GM19240 (cell line): ENCODE results near the gene DNAH1.

ENCODE experiments used
- DNase-seq: peaks from one replicate; pipeline ENCODE4 v3.0.0; 2011; ENCODE audit warnings: low spot score; ENCODE audit not compliant: insufficient read length

The DNAH1 gene

GRCh38 chr3:52290596-52291507 is 25.3 kb upstream of the DNAH1 start:
- DNase-seq, result no peak

DNA sequence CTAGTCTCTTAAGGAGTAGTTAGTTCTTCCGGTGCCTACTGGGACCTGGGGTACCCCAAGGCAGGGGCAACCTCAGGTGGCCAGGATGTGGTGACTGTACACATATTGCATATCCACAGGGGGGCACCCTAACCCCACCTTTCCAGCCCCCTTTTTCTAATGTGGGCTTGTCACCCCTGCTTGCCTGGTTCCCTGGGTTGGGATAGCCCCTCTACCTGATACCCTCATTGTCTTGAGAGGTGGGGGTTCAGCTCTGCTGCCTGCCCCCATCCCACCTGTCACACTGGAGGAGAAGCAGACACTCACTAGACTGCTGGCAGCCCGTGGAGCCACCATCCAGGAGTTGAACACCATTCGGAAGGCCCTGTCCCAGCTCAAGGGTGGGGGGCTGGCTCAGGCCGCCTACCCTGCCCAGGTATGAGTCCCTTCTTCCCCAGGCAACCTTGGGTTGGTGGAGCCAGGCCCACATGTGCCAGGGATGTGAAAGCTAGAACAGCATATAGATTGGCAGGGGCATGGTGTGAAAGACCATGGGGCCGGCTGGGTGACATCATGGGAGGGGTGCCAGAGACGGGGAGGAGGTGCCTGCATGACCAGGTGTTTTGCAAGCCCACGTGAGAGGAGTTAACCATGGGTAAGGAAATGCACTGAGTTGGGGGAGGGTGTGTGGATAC is 24.5 kb upstream of the DNAH1 start:
- no peak for DNase-seq

GRCh38 chr3:52292247-52293065 is 23.7 kb upstream of the DNAH1 start:
- DNase-seq, result no peak

- no peak for DNase-seq
Observed at GRCh38 chr3:52293491-52294319, 22.4 kb upstream of the DNAH1 start.

DNA sequence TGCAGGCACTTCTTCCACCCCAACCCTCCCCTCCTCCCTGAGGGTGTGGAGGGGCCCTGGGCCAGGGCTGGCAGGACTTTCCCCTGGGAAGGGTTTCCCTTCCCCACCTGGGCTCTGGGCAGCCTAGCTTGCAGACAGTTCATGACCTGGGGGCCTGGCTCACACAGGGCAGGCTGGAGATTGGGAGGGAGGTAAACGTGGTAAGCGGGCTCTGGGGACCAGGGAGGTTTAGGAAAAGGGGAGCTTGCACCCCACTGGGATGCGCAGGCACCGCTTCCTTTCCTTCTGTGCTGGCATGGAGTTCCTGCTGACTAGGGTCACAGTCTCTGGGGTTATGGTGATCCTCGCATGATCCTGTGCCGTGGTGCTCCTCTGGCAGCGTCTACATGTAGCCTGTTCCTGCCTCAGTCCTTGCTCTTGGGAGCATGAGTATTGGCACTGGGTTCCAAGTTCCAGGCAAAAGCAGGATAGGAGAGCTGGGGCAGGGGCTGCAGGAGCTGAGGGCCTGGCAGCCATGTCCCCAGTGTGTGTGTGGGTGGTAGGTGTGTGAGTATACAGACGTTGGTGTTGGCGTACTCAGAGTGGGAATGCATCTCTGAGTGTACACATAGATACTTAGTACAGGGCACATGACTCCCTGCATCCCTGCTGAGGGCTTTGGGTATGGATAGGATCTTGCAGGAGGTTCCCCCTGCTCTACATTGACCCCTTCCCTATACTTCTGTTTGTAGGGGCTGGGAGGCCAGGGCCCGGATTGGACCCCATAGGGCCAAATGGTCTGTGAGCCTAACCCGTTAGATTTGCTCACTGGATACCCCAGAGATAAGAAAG is 21.6 kb upstream of the DNAH1 start:
- no peak for DNase-seq

GRCh38 chr3:52295671-52296208 is 20.4 kb upstream of the DNAH1 start:
- no peak for DNase-seq

GRCh38 chr3:52297242-52298148 is 18.6 kb upstream of the DNAH1 start:
- no peak for DNase-seq

DNA sequence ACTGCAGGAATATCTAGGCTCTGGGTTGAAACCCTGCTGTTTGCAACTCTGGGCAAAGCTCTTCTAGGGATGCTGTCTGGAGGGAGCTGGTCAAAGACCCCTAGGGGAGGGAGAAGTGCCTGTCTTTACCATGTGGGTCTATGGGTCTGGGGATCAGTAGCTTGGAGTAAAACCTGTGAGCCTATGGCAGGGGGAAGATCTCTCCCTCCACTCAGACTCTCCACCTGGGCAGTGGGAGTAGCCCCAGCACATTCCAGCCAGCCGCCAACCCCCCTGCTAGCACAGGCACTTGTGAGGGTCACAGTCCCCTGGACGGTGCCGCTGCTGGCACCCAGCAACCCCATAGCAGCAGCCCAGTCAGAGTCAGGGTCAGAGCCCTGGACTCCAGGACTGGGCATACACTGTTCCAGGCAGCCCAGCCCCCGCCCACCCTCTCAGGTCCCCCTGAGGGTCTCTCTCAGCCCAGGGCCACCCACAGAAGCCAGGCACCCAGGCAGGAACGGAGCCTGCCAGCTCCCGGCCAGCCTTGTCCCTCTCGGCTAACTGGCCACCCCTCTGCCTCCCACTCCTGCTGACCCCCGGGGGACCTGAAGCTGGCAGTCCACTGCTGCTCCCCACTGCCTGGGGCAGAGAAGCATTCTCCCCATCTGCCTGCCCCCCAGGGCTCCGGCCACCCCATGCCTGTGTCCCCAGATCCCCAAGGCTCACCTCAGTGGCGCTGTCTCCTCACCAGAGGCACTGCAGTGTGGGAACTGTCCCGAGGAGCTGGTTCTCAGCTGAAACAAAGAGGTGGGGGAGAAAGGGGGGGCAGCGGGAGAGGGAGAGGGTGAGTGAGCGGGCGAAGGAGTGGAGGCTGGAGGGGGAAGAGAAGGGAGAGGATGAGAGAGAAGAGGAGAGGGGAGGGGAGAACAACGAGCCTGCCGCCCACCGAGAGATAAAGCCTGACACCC is 17.7 kb upstream of the DNAH1 start:
- no peak for DNase-seq

DNA sequence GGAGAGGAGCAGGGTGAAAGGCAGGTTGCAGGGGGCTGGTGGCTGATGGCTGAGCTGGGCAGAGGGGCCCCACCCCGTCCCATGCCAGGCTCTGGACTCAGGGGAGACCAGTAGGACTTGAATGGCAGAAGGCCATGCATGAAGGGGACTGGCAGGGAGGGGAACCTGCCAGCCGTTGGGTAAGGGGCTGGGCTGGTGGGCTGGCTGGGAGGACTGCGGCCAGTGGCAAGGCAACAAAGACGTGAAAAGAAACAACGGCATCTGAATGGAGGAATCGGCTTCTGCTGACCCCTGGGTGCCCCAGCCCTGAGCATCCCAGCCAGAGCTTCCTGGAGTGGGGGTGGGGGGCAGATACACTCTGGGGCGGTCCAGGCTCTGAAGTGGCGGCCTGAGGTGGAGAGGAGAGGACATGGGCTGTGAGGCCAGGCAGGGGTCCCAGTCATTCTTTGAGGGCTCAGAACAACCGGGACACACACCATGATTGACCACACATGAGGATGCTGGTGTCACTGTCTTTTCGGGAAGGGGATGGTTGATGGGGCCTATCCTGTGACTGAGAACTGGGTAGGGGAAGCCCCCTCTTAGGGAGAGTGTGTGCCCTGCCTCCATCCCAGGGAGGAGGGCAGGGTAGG is 16.8 kb upstream of the DNAH1 start:
- no peak for DNase-seq

GRCh38 chr3:52299879-52300611 is 16.1 kb upstream of the DNAH1 start:
- DNase-seq, result no peak

GRCh38 chr3:52302426-52303145 is 13.5 kb upstream of the DNAH1 start:
- DNase-seq, result no peak

DNA sequence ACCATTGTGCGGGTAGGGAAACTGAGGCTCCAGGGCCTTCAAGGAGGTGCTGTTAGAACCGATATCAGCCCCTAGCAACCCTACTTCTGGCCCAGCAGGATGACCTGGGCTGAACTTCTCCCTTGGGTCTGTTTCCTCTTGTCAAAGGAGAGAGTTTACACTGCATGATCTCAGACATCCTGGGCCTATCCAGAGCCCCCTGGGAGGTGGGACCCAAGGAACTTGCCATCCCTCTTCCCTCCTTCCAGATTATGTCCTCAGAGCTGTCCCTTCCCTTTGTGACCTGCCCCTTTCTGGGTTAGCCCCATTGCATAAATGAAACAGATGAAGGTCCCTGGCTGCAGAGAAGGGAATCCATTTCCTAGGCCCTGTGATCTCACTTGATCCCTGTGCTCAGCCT is 12.3 kb upstream of the DNAH1 start:
- no peak for DNase-seq

DNA sequence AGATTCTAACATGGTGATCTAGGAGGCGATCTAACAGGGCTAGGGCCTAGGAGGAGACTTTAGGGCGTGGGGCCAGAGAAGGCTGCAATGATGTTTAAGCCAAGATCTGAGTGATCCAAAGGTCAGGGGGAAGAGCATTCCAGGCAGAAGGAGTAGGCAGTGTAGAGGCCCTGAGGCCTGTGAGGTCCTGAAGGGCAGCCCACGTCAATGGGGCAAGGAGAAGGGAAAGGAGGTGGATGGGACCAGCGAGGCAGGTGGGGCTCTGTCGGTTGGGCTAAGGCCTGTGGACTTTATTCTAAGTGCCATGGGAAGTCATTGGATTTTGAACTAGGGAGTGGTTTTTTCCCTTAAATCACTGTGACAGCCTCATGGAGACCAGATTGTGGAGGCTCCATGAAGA is 10.2 kb upstream of the DNAH1 start:
- no peak for DNase-seq

GRCh38 chr3:52306978-52307377 is 9.1 kb upstream of the DNAH1 start:
- DNase-seq, result no peak

- DNase-seq, result no peak
Observed at GRCh38 chr3:52308308-52308707, 7.8 kb upstream of the DNAH1 start.
